A673 (cell line): ENCODE measurements around the gene MFNG. TPM values are rescaled to one million over a fixed set of nuclear protein-coding genes. Genes with fewer than 3 reads are reported as not detected.

Experiments
- BruUV-seq: library from RNA; stranded (reverse); fragments of 400-500 nt; replicated peaks from 2 replicates; lab custom pipeline; 2021; lab: Mats Ljungman, UMichigan
- CTCF ChIA-PET: fragments of 300-600 bp; sonication (Branson Sonifier 250); formaldehyde crosslinking; loops from one replicate; lab custom pipeline; 2022; ENCODE audit warnings: antibody characterized with exemption; lab: Charles Lee
- POLR2A ChIA-PET: fragments of 300-600 bp; sonication (Branson Sonifier 250); formaldehyde crosslinking; loops from one replicate; lab custom pipeline; 2022; ENCODE audit warnings: antibody characterized with exemption; ENCODE audit not compliant: low non-redundant PET; lab: Charles Lee
- DNase-seq: peaks from one replicate; pipeline ENCODE4 v3.0.0-alpha.2; 2015; ENCODE audit warnings: low spot score
- H3K27ac ChIP-seq: fragments of 200-600 bp; sonication (generic); 2 replicates; pipeline ENCODE4 v1.5.1; 2016; ENCODE audit warnings: mixed run types, low read depth, mild to moderate bottlenecking, mixed read lengths, antibody characterized with exemption, low read length; ENCODE audit not compliant: poor library complexity, severe bottlenecking
- H3K27me3 ChIP-seq: fragments of 200-600 bp; sonication (generic); replicated peaks from 2 replicates; pipeline ENCODE4 v1.6.1; 2017; ENCODE audit warnings: mixed run types, low read depth, mild to moderate bottlenecking, mixed read lengths, antibody characterized with exemption, low read length; ENCODE audit not compliant: insufficient read depth, poor library complexity
- H3K36me3 ChIP-seq: fragments of 200-600 bp; sonication (generic); 2 replicates; pipeline ENCODE4 v1.6.1; 2016; ENCODE audit warnings: mixed run types, mild to moderate bottlenecking, mixed read lengths, antibody characterized with exemption, low read length; ENCODE audit not compliant: insufficient read depth, poor library complexity, severe bottlenecking
- H3K4me1 ChIP-seq: fragments of 200-600 bp; sonication (generic); 2 replicates; pipeline ENCODE4 v1.6.1; 2017; ENCODE audit warnings: mixed run types, mild to moderate bottlenecking, mixed read lengths, antibody characterized with exemption, low read length; ENCODE audit not compliant: insufficient read depth, poor library complexity, severe bottlenecking
- H3K4me3 ChIP-seq: fragments of 200-600 bp; sonication (generic); 2 replicates; pipeline ENCODE4 v1.5.1; 2016; ENCODE audit warnings: low read depth, mixed run types, mild to moderate bottlenecking, mixed read lengths, low read length; ENCODE audit not compliant: poor library complexity, severe bottlenecking
- H3K9me3 ChIP-seq: fragments of 200-600 bp; sonication (generic); 2 replicates; pipeline ENCODE4 v1.6.1; 2016; ENCODE audit warnings: mixed run types, low read depth, mild to moderate bottlenecking, mixed read lengths, antibody characterized with exemption, low read length; ENCODE audit not compliant: poor library complexity, severe bottlenecking
- EZH2 ChIP-seq: fragments of 200-600 bp; sonication (generic); IDR thresholded peaks from 2 replicates; pipeline ENCODE4 v1.6.1; 2017; ENCODE audit warnings: borderline replicate concordance, low read depth, mild to moderate bottlenecking, mixed read lengths, antibody characterized with exemption, low read length; ENCODE audit not compliant: poor library complexity, severe bottlenecking
- intact Hi-C: fragments of 100-400 bp; cut with micrococcal nuclease; formaldehyde crosslinking; loops from one replicate; pipeline ENCODE4 v1.10.0; 2022; ENCODE audit not compliant: unreplicated experiment
- total RNA-seq: library from RNA; stranded (reverse); gene quantifications from 2 replicates; pipeline ENCODE4 v1.2.3, GENCODE V29; 2021
- TF ChIP-seq, protein P1 (sequence below): fragments of 300-800, 200-600 bp; sonication (generic); conservative IDR thresholded peaks from 2 replicates; pipeline ENCODE4 v1.5.1; 2017; ENCODE audit warnings: low read depth, mild to moderate bottlenecking, antibody characterized with exemption, low read length, moderate library complexity, mixed read lengths

Gene MFNG
- total RNA-seq, 1 experiment from 2014 or later: not detected

DNA sequence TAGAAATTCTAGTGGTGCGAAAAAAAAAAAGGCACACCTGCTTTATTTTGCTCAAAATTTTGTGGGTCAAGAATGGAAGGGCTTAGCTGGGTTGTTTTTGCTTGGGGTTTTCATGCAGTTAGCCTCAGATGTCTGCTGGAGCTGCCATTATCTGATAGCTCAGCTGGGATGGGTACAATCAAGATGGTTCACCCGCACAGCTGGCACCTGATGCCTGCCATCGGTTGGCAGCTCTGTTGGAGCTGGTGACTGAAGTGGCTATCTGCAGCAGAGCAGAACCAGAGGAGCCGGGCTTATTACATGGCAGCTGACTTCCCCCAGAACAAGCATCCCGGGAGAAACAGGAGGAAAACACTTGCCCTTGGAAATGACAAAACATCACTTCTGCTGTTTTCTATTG, 46.8 kb downstream of the MFNG start:
- DNase-seq: no peak
- TF ChIP-seq, protein P1, sequence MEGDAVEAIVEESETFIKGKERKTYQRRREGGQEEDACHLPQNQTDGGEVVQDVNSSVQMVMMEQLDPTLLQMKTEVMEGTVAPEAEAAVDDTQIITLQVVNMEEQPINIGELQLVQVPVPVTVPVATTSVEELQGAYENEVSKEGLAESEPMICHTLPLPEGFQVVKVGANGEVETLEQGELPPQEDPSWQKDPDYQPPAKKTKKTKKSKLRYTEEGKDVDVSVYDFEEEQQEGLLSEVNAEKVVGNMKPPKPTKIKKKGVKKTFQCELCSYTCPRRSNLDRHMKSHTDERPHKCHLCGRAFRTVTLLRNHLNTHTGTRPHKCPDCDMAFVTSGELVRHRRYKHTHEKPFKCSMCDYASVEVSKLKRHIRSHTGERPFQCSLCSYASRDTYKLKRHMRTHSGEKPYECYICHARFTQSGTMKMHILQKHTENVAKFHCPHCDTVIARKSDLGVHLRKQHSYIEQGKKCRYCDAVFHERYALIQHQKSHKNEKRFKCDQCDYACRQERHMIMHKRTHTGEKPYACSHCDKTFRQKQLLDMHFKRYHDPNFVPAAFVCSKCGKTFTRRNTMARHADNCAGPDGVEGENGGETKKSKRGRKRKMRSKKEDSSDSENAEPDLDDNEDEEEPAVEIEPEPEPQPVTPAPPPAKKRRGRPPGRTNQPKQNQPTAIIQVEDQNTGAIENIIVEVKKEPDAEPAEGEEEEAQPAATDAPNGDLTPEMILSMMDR: no peak
- no peak for TF ChIP-seq EZH2
- no peaks in the 10 kb centered on the region for H3K36me3 ChIP-seq
- ChIA-PET POLR2A (no interaction called here), CTCF (no interaction called here)
- intact Hi-C loops: no loop called here
- peaks cover 17% of the 10 kb centered on the region for H3K27me3 ChIP-seq
- BruUV-seq: no TSS peak
- no peak overlapping the region for H3K27ac ChIP-seq
- H3K4me3 ChIP-seq: no peak overlapping the region
- no peaks in the 10 kb centered on the region for H3K4me1 ChIP-seq
- no peaks in the 10 kb centered on the region for H3K9me3 ChIP-seq

DNA sequence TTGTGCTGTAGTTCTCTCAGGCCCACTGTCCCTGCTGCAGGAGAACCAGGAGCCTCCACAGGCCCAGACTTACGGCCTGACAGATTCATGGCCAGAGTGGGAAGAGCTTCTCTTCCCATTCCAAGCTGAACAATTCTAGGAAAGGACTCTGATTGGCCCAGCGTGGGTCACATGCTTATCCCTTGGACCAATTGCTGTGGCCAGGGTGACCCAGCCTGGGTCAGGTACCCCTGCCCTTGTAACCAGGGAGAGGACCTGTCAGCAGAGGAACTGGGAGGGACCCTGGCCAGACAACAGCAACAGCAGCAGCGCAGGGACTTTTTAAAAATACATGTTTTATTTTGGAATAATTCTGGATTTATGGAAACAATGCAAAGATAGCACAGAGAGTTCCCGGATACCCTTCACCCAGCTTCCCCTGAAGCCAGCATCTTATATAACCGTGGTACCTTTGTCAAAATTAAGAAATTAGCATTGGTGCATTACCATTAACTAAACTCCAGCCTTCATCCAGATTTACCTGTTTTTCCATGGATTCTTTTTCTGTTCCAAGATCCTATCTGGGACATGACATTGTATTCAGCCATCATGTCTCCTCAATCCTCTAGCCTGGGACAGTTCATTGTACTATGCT, 50.1 kb downstream of the MFNG start:
- ChIA-PET CTCF (no interaction called here), POLR2A (no interaction called here)
- DNase-seq: no peak
- no peak for TF ChIP-seq EZH2
- TF ChIP-seq, protein P1: no peak
- no TSS peak for BruUV-seq
- intact Hi-C loops: no loop called here
- H3K36me3 ChIP-seq: no peaks in the 10 kb centered on the region
- no peak overlapping the region for H3K4me3 ChIP-seq
- peaks cover 15% of the 10 kb centered on the region for H3K27me3 ChIP-seq
- H3K9me3 ChIP-seq: peaks cover 10% of the 10 kb centered on the region
- no peak overlapping the region for H3K27ac ChIP-seq
- H3K4me1 ChIP-seq: no peaks in the 10 kb centered on the region

- ChIA-PET CTCF (no interaction called here), POLR2A (no interaction called here)
- intact Hi-C loops: no loop called here
- no peak overlapping the region for H3K27ac ChIP-seq
- H3K4me3 ChIP-seq: no peak overlapping the region
- no peaks in the 10 kb centered on the region for H3K36me3 ChIP-seq
- H3K4me1 ChIP-seq: no peaks in the 10 kb centered on the region
- DNase-seq: no peak
- peaks cover 10% of the 10 kb centered on the region for H3K9me3 ChIP-seq
- peaks cover 7% of the 10 kb centered on the region for H3K27me3 ChIP-seq
- TF ChIP-seq, protein P1: no peak
- TF ChIP-seq EZH2: no peak
- BruUV-seq: no TSS peak
Measured at GRCh38 chr22:37433786-37434185, 52.4 kb downstream of the MFNG start.
